Spleen (tissue), 7 donors: ENCODE results near the gene PEX7.

Experiments
- POLR2AphosphoS5 ChIP-seq, 3 donors: sonication (generic); formaldehyde crosslinking; IDR thresholded peaks; one replicate each; pipeline ENCODE4 v1.5.1; 2017; ENCODE audit warnings: antibody characterized with exemption in 3 of 3
- TF ChIP-seq, protein P1 (sequence below), 11 experiments: fragments of 200-600 bp in 7 of 11; fragments of 450-650 bp in 4 of 11; sonication (generic) in 4 of 11; IDR thresholded peaks in 8 of 11; conservative IDR thresholded peaks in 3 of 11; 1 replicate in 7 of 11; 2 replicates in 4 of 11; pipeline versions ENCODE4 v1.4.0 to v1.8.0; 2016 to 2021; ENCODE audit warnings: antibody characterized with exemption in 11 of 11, inconsistent platforms in 4 of 11, mild to moderate bottlenecking in 1 of 11
- donor health status: DM: no; HTN: no; CAD: no; lungs with moderate emphysema.
- donor health status: DM: no; HTN: no; CAD: no.
- donor health status: DM: no; HTN: no; CAD: no.

DNA sequence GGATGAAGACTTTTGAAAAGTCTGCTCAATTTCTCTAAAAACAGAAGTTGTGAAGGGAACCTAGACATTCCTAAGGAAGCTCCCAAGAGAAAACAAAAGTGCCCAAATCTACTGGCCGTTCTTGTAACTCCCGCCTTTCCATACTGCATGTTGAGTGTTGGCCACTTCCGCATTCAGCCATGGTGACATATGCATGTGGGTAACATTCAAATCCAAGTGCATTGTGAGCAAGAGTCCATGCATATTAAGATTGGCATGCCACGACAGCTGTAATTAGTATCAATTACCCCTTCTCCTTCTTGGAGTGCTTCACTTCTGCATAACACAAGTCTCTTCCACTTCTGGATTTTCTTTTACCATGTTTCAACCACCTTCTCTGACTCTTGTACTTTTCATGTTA, 108.1 kb downstream of the PEX7 start:
- TF ChIP-seq, protein P1, sequence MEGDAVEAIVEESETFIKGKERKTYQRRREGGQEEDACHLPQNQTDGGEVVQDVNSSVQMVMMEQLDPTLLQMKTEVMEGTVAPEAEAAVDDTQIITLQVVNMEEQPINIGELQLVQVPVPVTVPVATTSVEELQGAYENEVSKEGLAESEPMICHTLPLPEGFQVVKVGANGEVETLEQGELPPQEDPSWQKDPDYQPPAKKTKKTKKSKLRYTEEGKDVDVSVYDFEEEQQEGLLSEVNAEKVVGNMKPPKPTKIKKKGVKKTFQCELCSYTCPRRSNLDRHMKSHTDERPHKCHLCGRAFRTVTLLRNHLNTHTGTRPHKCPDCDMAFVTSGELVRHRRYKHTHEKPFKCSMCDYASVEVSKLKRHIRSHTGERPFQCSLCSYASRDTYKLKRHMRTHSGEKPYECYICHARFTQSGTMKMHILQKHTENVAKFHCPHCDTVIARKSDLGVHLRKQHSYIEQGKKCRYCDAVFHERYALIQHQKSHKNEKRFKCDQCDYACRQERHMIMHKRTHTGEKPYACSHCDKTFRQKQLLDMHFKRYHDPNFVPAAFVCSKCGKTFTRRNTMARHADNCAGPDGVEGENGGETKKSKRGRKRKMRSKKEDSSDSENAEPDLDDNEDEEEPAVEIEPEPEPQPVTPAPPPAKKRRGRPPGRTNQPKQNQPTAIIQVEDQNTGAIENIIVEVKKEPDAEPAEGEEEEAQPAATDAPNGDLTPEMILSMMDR (IDR thresholded peaks at IDR 0.05 in 8 of 11, conservative IDR thresholded peaks at IDR 0.05 in 3 of 11), result no peak
- TF ChIP-seq POLR2AphosphoS5 (IDR thresholded peaks at IDR 0.05), result no peak
